Smooth muscle cell (in vitro differentiated cells): ENCODE results near the gene EPS15. TPM values are rescaled to one million over a fixed set of nuclear protein-coding genes. Genes with fewer than 3 reads are reported as not detected.
"Not testable (repeated sequence)": the region's sequence is repeated elsewhere in the genome, so short reads cannot be mapped to it uniquely, and the experiment has no call there.

Experiments
- DNase-seq: peaks from one replicate; lab custom pipeline; 2025; ENCODE audit not compliant: unreplicated experiment; lab: John Stamatoyannopoulos, UW
- H2AFZ ChIP-seq: fragments of 200-600 bp; sonication (generic); 2 replicates; pipeline ENCODE4 v1.6.0; 2016; ENCODE audit warnings: antibody characterized with exemption, low read depth, mild to moderate bottlenecking
- H3F3A ChIP-seq: fragments of 200-600 bp; sonication (generic); 2 replicates; pipeline ENCODE4 v1.6.0; 2017; ENCODE audit warnings: antibody characterized with exemption, low read depth
- H3K27ac ChIP-seq: fragments of 200-600 bp; sonication (generic); 2 replicates; pipeline ENCODE4 v1.5.1; 2016; ENCODE audit warnings: low read depth, mild to moderate bottlenecking
- H3K27me3 ChIP-seq: fragments of 200-600 bp; sonication (generic); 2 replicates; pipeline ENCODE4 v1.6.1; 2016; ENCODE audit warnings: low read depth, mild to moderate bottlenecking
- H3K36me3 ChIP-seq: fragments of 200-600 bp; sonication (generic); 2 replicates; pipeline ENCODE4 v1.5.1; 2016; ENCODE audit warnings: low read depth
- H3K4me1 ChIP-seq: fragments of 200-600 bp; sonication (generic); 2 replicates; pipeline ENCODE4 v1.5.1; 2016; ENCODE audit warnings: low read depth
- H3K4me2 ChIP-seq: fragments of 200-600 bp; sonication (generic); 2 replicates; pipeline ENCODE4 v1.6.0; 2016; ENCODE audit warnings: mild to moderate bottlenecking
- H3K4me3 ChIP-seq: fragments of 200-600 bp; sonication (generic); 2 replicates; pipeline ENCODE4 v1.5.1; 2016; ENCODE audit warnings: mild to moderate bottlenecking
- H3K79me2 ChIP-seq: fragments of 200-600 bp; sonication (generic); 2 replicates; pipeline ENCODE4 v1.6.0; 2016; ENCODE audit warnings: low read depth, mild to moderate bottlenecking
- H3K9ac ChIP-seq: fragments of 200-600 bp; sonication (generic); 2 replicates; pipeline ENCODE4 v1.6.0; 2016; ENCODE audit warnings: low read depth
- H3K9me3 ChIP-seq: fragments of 200-600 bp; sonication (generic); replicated peaks from 2 replicates; pipeline ENCODE4 v1.5.1; 2016; ENCODE audit warnings: low read depth
- H4K20me1 ChIP-seq: fragments of 200-600 bp; sonication (generic); 2 replicates; pipeline ENCODE4 v1.6.0; 2016; ENCODE audit warnings: low read depth
- WGBS: methylation state at CpG from one replicate; pipeline ENCODE4 v1.1.7; 2016; ENCODE audit warnings: low lambda C conversion rate; 5-methylcytosine and 5-hydroxymethylcytosine counted together
- polyA plus RNA-seq: library from polyadenylated mRNA; unstranded; fragments of >200 nt; fragmentation: Nextera tagmentation; extraction: Ambion mirVana; gene quantifications from 2 replicates; pipeline ENCODE4 v1.2.1, GENCODE V29; 2016
- total RNA-seq: library from RNA; depleted of rRNA; stranded (reverse); fragments of >200 nt; gene quantifications from 2 replicates; pipeline ENCODE4 v1.2.3, GENCODE V29; 2014
- TF ChIP-seq, protein P1 (sequence below): fragments of 200-600 bp; sonication (generic); IDR thresholded peaks from 2 replicates; pipeline ENCODE4 v1.5.1; 2017; ENCODE audit warnings: borderline replicate concordance, mild to moderate bottlenecking, antibody characterized with exemption; ENCODE audit not compliant: insufficient read depth, poor library complexity, severe bottlenecking

EPS15 gene
- total and polyA plus RNA-seq, 2 experiments from 2014 or later, result 9.0 to 54.3 TPM

DNA sequence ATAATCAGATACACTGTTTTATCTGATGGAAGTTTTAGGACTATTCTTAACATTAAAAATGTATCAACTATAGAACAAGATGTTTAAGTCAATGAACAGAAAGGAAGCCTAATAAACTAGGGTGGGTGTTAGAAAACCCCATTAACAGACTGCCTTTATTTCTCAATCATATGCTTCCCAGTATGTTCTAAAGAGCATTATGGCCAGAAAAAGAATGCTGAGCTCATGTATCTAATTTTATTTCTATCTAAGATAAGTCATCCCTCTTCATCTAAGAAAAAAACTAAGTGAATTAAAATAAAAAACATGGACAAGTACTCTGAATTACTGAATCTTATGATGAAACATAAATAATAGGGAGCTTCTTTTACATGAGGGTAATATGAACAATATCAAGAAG, 102.2 kb downstream of the EPS15 start:
- H3K36me3 ChIP-seq, result no peaks in the 10 kb centered on the region
- peaks cover 6% of the 10 kb centered on the region for H3K4me1 ChIP-seq
- no peaks in the 10 kb centered on the region for H3F3A ChIP-seq
- DNase-seq, result no peak
- H3K9me3 ChIP-seq, result no peaks in the 10 kb centered on the region
- no peak overlapping the region for H3K4me3 ChIP-seq
- no peak overlapping the region for H3K4me2 ChIP-seq
- H3K27ac ChIP-seq, result no peak overlapping the region
- H4K20me1 ChIP-seq, result no peaks in the 10 kb centered on the region
- H3K9ac ChIP-seq, result no peak overlapping the region
- H3K79me2 ChIP-seq, result peaks cover 46% of the 10 kb centered on the region
- no peaks in the 10 kb centered on the region for H3K27me3 ChIP-seq
- TF ChIP-seq, protein P1, sequence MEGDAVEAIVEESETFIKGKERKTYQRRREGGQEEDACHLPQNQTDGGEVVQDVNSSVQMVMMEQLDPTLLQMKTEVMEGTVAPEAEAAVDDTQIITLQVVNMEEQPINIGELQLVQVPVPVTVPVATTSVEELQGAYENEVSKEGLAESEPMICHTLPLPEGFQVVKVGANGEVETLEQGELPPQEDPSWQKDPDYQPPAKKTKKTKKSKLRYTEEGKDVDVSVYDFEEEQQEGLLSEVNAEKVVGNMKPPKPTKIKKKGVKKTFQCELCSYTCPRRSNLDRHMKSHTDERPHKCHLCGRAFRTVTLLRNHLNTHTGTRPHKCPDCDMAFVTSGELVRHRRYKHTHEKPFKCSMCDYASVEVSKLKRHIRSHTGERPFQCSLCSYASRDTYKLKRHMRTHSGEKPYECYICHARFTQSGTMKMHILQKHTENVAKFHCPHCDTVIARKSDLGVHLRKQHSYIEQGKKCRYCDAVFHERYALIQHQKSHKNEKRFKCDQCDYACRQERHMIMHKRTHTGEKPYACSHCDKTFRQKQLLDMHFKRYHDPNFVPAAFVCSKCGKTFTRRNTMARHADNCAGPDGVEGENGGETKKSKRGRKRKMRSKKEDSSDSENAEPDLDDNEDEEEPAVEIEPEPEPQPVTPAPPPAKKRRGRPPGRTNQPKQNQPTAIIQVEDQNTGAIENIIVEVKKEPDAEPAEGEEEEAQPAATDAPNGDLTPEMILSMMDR, result no peak
- H2AFZ ChIP-seq, result no peak overlapping the region

DNA sequence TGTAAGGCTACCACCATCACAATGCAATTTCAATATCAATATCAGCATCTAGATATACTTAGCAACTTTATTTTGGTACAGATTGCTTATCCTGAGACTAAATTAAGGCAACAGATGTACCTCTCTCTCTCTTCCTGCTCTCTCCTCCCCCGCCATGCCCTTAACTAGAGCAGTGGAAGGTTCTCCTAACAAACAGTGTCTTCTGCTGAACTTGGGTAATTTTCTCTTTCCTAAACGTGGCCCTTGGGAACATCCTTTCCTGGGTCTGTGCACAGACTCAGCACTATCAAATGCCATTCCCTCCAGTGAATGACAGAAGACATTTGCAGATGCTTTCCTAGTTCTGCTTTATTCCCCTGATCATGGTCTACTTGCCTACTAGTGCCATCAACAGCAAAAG, 103.1 kb downstream of the EPS15 start:
- H3K79me2 ChIP-seq, result peaks cover 46% of the 10 kb centered on the region
- no peak overlapping the region for H2AFZ ChIP-seq
- H3K36me3 ChIP-seq, result no peaks in the 10 kb centered on the region
- no peak overlapping the region for H3K4me3 ChIP-seq
- DNase-seq, result no peak
- no peak overlapping the region for H3K27ac ChIP-seq
- H3K9me3 ChIP-seq, result no peaks in the 10 kb centered on the region
- peaks cover 5% of the 10 kb centered on the region for H3K4me1 ChIP-seq
- H4K20me1 ChIP-seq, result no peaks in the 10 kb centered on the region
- WGBS, result 87% methylated on average over 2 of the region's 2 CpGs
- no peaks in the 10 kb centered on the region for H3K27me3 ChIP-seq
- H3K4me2 ChIP-seq, result no peak overlapping the region
- no peaks in the 10 kb centered on the region for H3F3A ChIP-seq
- no peak overlapping the region for H3K9ac ChIP-seq
- TF ChIP-seq, protein P1, result no peak

GRCh38 chr1:51414811-51415210, 104.3 kb downstream of the EPS15 start:
- H3F3A ChIP-seq, result no peaks in the 10 kb centered on the region
- H3K4me2 ChIP-seq, result no peak overlapping the region
- H3K36me3 ChIP-seq, result no peaks in the 10 kb centered on the region
- no peaks in the 10 kb centered on the region for H3K27me3 ChIP-seq
- no peak overlapping the region for H2AFZ ChIP-seq
- no peak overlapping the region for H3K9ac ChIP-seq
- DNase-seq, result no peak
- H3K79me2 ChIP-seq, result peaks cover 34% of the 10 kb centered on the region
- H3K9me3 ChIP-seq, result no peaks in the 10 kb centered on the region
- H3K27ac ChIP-seq, result no peak overlapping the region
- H3K4me3 ChIP-seq, result no peak overlapping the region
- H4K20me1 ChIP-seq, result no peaks in the 10 kb centered on the region
- peaks cover 7% of the 10 kb centered on the region for H3K4me1 ChIP-seq
- TF ChIP-seq, protein P1, result no peak

- 99% methylated on average over 5 of the region's 5 CpGs for WGBS
- not testable (repeated sequence) for DNase-seq, H3K4me3 ChIP-seq, H3K27ac ChIP-seq, H3K9ac ChIP-seq, H4K20me1 ChIP-seq, H3F3A ChIP-seq, H2AFZ ChIP-seq, H3K9me3 ChIP-seq, H3K27me3 ChIP-seq, H3K4me2 ChIP-seq, H3K4me1 ChIP-seq
- Histone ChIP-seq H3K79me2 (peaks cover 18% of the 10 kb centered on the region), H3K36me3 (peaks cover 10% of the 10 kb centered on the region)
These were observed 107.2 kb downstream of the EPS15 start for GRCh38 chr1:51411820-51412219.
